Nephron progenitor cell (in vitro differentiated cells): ENCODE results near the gene CDYL2.

Experiments used
- DNase-seq: peaks from one replicate; pipeline ENCODE4 v3.0.0; 2021
- H3K27ac Mint-ChIP-seq: 2 replicates; pipeline ENCODE4 v1.8.0; 2021; ENCODE audit warnings: mild to moderate bottlenecking, moderate library complexity, mixed read lengths
- H3K27me3 Mint-ChIP-seq: 2 replicates; pipeline ENCODE4 v1.8.0; 2021; ENCODE audit warnings: mild to moderate bottlenecking, low read depth, mixed read lengths; ENCODE audit not compliant: poor library complexity
- H3K36me3 Mint-ChIP-seq: 2 replicates; pipeline ENCODE4 v1.8.0; 2021; ENCODE audit warnings: low read depth, mixed read lengths
- H3K4me1 Mint-ChIP-seq: 2 replicates; pipeline ENCODE4 v1.8.0; 2021; ENCODE audit warnings: mixed read lengths
- H3K4me3 Mint-ChIP-seq: 2 replicates; pipeline ENCODE4 v1.8.0; 2021; ENCODE audit warnings: mild to moderate bottlenecking, moderate library complexity, mixed read lengths
- H3K9me3 Mint-ChIP-seq: 2 replicates; pipeline ENCODE4 v1.8.0; 2021; ENCODE audit warnings: mild to moderate bottlenecking, moderate library complexity, mixed read lengths
- TF ChIP-seq, protein P1 (sequence below): fragments of 200-600 bp; sonication (generic); IDR thresholded peaks from 2 replicates; pipeline ENCODE4 v1.5.0; 2021; ENCODE audit warnings: antibody characterized with exemption

Gene CDYL2

GRCh38 chr16:80784951-80785350 lies 19.4 kb downstream of the CDYL2 start:
- no peak for DNase-seq
- Mint-ChIP-seq H3K4me3 (no peak overlapping the region), H3K9me3 (peaks cover 57% of the 10 kb centered on the region), H3K27me3 (peaks cover 4% of the 10 kb centered on the region), H3K27ac (no peak overlapping the region), H3K4me1 (no peaks in the 10 kb centered on the region), H3K36me3 (no peaks in the 10 kb centered on the region)
- TF ChIP-seq, protein P1, sequence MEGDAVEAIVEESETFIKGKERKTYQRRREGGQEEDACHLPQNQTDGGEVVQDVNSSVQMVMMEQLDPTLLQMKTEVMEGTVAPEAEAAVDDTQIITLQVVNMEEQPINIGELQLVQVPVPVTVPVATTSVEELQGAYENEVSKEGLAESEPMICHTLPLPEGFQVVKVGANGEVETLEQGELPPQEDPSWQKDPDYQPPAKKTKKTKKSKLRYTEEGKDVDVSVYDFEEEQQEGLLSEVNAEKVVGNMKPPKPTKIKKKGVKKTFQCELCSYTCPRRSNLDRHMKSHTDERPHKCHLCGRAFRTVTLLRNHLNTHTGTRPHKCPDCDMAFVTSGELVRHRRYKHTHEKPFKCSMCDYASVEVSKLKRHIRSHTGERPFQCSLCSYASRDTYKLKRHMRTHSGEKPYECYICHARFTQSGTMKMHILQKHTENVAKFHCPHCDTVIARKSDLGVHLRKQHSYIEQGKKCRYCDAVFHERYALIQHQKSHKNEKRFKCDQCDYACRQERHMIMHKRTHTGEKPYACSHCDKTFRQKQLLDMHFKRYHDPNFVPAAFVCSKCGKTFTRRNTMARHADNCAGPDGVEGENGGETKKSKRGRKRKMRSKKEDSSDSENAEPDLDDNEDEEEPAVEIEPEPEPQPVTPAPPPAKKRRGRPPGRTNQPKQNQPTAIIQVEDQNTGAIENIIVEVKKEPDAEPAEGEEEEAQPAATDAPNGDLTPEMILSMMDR: no peak

- no peaks in the 10 kb centered on the region for H3K36me3 Mint-ChIP-seq
- H3K9me3 Mint-ChIP-seq: peaks cover 30% of the 10 kb centered on the region
- H3K27ac Mint-ChIP-seq: no peak overlapping the region
- no peak overlapping the region for H3K4me3 Mint-ChIP-seq
- DNase-seq: no peak
- H3K27me3 Mint-ChIP-seq: peaks cover 6% of the 10 kb centered on the region
- TF ChIP-seq, protein P1: no peak
- no peaks in the 10 kb centered on the region for H3K4me1 Mint-ChIP-seq
These were observed 25.7 kb downstream of the CDYL2 start for GRCh38 chr16:80778703-80779102.

GRCh38 chr16:80776856-80777255 lies 27.5 kb downstream of the CDYL2 start:
- TF ChIP-seq, protein P1: no peak

DNA sequence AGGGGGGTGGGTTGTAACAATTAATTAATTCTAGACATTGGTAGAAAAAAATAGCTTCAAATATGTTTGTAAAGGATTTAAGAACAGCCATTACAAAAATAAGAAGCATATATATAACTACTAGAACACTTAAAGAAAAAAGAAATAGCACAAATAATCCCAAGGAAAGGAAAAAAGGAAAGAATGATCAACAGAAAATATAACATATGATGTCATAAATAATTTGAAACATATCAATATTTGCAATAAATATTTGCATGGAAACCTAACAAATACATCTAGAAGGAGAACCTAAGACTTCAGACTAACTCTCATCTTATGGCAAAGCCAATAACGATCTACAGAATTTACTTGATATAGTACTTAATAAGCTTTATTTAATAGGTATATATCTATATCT lies 28.9 kb downstream of the CDYL2 start:
- DNase-seq: no peak
- Mint-ChIP-seq H3K4me1 (no peaks in the 10 kb centered on the region), H3K36me3 (no peaks in the 10 kb centered on the region), H3K9me3 (peaks cover 15% of the 10 kb centered on the region), H3K27ac (no peak overlapping the region), H3K4me3 (no peak overlapping the region), H3K27me3 (peaks cover 9% of the 10 kb centered on the region)
- TF ChIP-seq, protein P1: no peak

More at GRCh38 chr16:80776856-80777255, 27.5 kb downstream of the CDYL2 start:
- no peak for DNase-seq
- H3K4me3 Mint-ChIP-seq: no peak overlapping the region
- H3K36me3 Mint-ChIP-seq: no peaks in the 10 kb centered on the region
- H3K27ac Mint-ChIP-seq: no peak overlapping the region
- H3K4me1 Mint-ChIP-seq: no peaks in the 10 kb centered on the region
- peaks cover 17% of the 10 kb centered on the region for H3K9me3 Mint-ChIP-seq
- peaks cover 9% of the 10 kb centered on the region for H3K27me3 Mint-ChIP-seq

GRCh38 chr16:80766798-80767197 lies 37.6 kb downstream of the CDYL2 start:
- Mint-ChIP-seq H3K4me3 (no peak overlapping the region), H3K36me3 (no peaks in the 10 kb centered on the region), H3K9me3 (peaks cover 23% of the 10 kb centered on the region), H3K27me3 (peaks cover 14% of the 10 kb centered on the region), H3K4me1 (no peaks in the 10 kb centered on the region), H3K27ac (no peak overlapping the region)
- no peak for DNase-seq
- TF ChIP-seq, protein P1: no peak

GRCh38 chr16:80759419-80760162 lies 44.8 kb downstream of the CDYL2 start:
- DNase-seq: no peak
- no peak overlapping the region for H3K4me3 Mint-ChIP-seq
- no peaks in the 10 kb centered on the region for H3K36me3 Mint-ChIP-seq
- H3K27ac Mint-ChIP-seq: no peak overlapping the region
- no peaks in the 10 kb centered on the region for H3K27me3 Mint-ChIP-seq
- H3K4me1 Mint-ChIP-seq: no peaks in the 10 kb centered on the region
- TF ChIP-seq, protein P1: no peak
- peaks cover 3% of the 10 kb centered on the region for H3K9me3 Mint-ChIP-seq
